ENCODE measurements around the gene DNER. TPM values are rescaled to one million over a fixed set of nuclear protein-coding genes. Genes with fewer than 3 reads are reported as not detected.

DNER gene
- total RNA-seq, 2 experiments from 2014 or later: not detected

GRCh38 chr2:229429589-229429988 is 284.8 kb downstream of the DNER start:
- H3K4me3 Mint-ChIP-seq: no peak overlapping the region
- peaks cover 12% of the 10 kb centered on the region for H3K27me3 Mint-ChIP-seq
- no peak overlapping the region for H3K27ac Mint-ChIP-seq
- DNase-seq: no peak
- no peaks in the 10 kb centered on the region for H3K9me3 Mint-ChIP-seq
- no peaks in the 10 kb centered on the region for H3K36me3 Mint-ChIP-seq
- no peaks in the 10 kb centered on the region for H3K4me1 Mint-ChIP-seq

GRCh38 chr2:229426464-229426863 is 287.9 kb downstream of the DNER start:
- H3K4me1 Mint-ChIP-seq: no peaks in the 10 kb centered on the region
- DNase-seq: no peak
- H3K4me3 Mint-ChIP-seq: no peak overlapping the region
- no peaks in the 10 kb centered on the region for H3K36me3 Mint-ChIP-seq
- peaks cover 3% of the 10 kb centered on the region for H3K9me3 Mint-ChIP-seq
- H3K27ac Mint-ChIP-seq: no peak overlapping the region
- peaks cover 12% of the 10 kb centered on the region for H3K27me3 Mint-ChIP-seq

GRCh38 chr2:229425598-229425997 is 288.8 kb downstream of the DNER start:
- Mint-ChIP-seq H3K4me3 (no peak overlapping the region), H3K27me3 (peaks cover 12% of the 10 kb centered on the region), H3K36me3 (no peaks in the 10 kb centered on the region), H3K27ac (no peak overlapping the region), H3K9me3 (peaks cover 3% of the 10 kb centered on the region), H3K4me1 (no peaks in the 10 kb centered on the region)
- no peak for DNase-seq

GRCh38 chr2:229422063-229422462 is 292.3 kb downstream of the DNER start:
- Mint-ChIP-seq H3K9me3 (peaks cover 3% of the 10 kb centered on the region), H3K4me3 (no peak overlapping the region)

DNA sequence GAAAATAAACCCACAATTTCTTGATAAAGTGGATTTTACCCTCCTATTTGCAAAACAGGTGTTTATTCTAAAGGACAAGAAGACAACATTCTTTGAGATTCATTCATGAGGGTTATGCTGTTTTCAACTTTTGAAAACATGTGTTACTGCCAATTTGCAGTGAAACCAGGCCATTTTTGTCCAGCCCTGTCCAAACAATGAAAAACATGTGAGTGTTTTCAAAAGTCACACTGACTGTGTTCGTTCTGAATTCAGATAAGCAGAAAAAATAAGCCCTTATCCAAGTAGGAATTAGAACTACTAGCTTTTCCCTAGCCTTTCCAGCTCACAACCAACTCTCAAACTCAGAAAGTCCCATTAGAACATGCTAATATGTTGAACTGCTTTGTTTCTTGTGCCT is 295.2 kb downstream of the DNER start:
- Mint-ChIP-seq H3K4me3 (no peak overlapping the region), H3K27me3 (no peaks in the 10 kb centered on the region), H3K4me1 (no peaks in the 10 kb centered on the region), H3K9me3 (peaks cover 3% of the 10 kb centered on the region), H3K27ac (no peak overlapping the region), H3K36me3 (no peaks in the 10 kb centered on the region)
- DNase-seq: no peak

More at GRCh38 chr2:229422063-229422462, 292.3 kb downstream of the DNER start:
- Mint-ChIP-seq H3K27me3 (peaks cover 6% of the 10 kb centered on the region), H3K4me1 (no peaks in the 10 kb centered on the region), H3K27ac (no peak overlapping the region), H3K36me3 (no peaks in the 10 kb centered on the region)
- DNase-seq: no peak

DNA sequence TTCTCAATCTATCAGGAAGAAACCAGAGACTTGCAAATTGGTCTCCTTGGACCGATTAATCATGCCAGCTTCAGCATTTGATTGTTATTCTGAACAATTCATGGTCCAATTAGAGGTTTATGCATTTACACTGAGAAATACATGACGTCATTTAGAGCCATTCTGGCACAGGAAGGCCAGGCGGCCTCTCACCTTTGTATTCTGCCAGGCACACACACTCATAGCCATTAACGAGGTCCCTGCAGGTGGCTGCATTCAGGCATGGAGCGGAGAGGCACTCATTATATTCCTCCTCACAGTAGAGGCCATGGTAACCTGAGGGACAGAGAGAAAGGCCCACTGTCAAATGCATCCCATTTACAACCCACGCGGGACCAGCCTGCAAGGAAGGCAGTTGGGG is 296.4 kb downstream of the DNER start:
- no peaks in the 10 kb centered on the region for H3K27me3 Mint-ChIP-seq
- no peak overlapping the region for H3K4me3 Mint-ChIP-seq
- H3K4me1 Mint-ChIP-seq: no peaks in the 10 kb centered on the region
- no peak for DNase-seq
- H3K36me3 Mint-ChIP-seq: no peaks in the 10 kb centered on the region
- peaks cover 3% of the 10 kb centered on the region for H3K9me3 Mint-ChIP-seq
- no peak overlapping the region for H3K27ac Mint-ChIP-seq

GRCh38 chr2:229417176-229417575 is 297.2 kb downstream of the DNER start:
- H3K36me3 Mint-ChIP-seq: no peaks in the 10 kb centered on the region
- no peak for DNase-seq
- H3K27ac Mint-ChIP-seq: no peak overlapping the region
- H3K27me3 Mint-ChIP-seq: no peaks in the 10 kb centered on the region
- no peaks in the 10 kb centered on the region for H3K9me3 Mint-ChIP-seq
- H3K4me1 Mint-ChIP-seq: no peaks in the 10 kb centered on the region
- no peak overlapping the region for H3K4me3 Mint-ChIP-seq

DNA sequence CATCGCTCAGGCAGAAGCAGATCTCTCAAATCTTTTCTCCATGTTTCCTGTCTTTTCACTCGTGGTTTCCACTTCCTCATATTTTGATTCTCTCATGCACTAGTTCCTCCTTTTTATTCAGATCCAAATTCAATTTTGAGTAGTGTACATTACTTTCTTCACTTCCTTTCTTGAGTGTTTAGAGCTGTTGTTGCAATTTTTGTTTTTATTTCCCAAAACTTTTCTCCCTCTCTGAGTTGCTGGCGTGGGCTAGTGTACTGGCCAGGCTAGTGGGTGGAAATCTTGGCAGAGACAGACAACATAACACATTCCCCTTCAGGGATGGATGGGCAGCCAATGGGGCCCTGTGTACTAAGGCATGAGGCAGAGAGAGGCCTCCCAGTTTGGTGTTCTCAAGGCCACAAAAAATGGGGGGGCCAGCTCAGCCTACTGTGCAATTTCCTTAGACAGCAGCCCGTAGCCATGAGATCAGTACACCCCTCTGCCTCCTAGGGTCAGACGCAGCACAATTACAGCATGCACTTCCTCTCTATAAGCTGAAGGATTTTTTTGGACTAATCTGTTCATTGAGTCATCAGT is 298.1 kb downstream of the DNER start:
- H3K36me3 Mint-ChIP-seq: no peaks in the 10 kb centered on the region
- no peaks in the 10 kb centered on the region for H3K4me1 Mint-ChIP-seq
- H3K27me3 Mint-ChIP-seq: no peaks in the 10 kb centered on the region
- H3K4me3 Mint-ChIP-seq: no peak overlapping the region
- no peak overlapping the region for H3K27ac Mint-ChIP-seq
- no peak for DNase-seq
- H3K9me3 Mint-ChIP-seq: no peaks in the 10 kb centered on the region

GRCh38 chr2:229414631-229415030 is 299.7 kb downstream of the DNER start:
- Mint-ChIP-seq H3K4me3 (no peak overlapping the region), H3K9me3 (no peaks in the 10 kb centered on the region)

GRCh38 chr2:229412686-229413085 is 301.7 kb downstream of the DNER start:
- no peak overlapping the region for H3K4me3 Mint-ChIP-seq
- H3K9me3 Mint-ChIP-seq: no peaks in the 10 kb centered on the region
- no peaks in the 10 kb centered on the region for H3K4me1 Mint-ChIP-seq
- no peaks in the 10 kb centered on the region for H3K27me3 Mint-ChIP-seq
- H3K36me3 Mint-ChIP-seq: no peaks in the 10 kb centered on the region
- no peak overlapping the region for H3K27ac Mint-ChIP-seq
- no peak for DNase-seq

More at GRCh38 chr2:229414631-229415030, 299.7 kb downstream of the DNER start:
- Mint-ChIP-seq H3K27ac (no peak overlapping the region), H3K4me1 (no peaks in the 10 kb centered on the region), H3K36me3 (no peaks in the 10 kb centered on the region), H3K27me3 (no peaks in the 10 kb centered on the region)
- DNase-seq: no peak

- H3K27me3 Mint-ChIP-seq: no peaks in the 10 kb centered on the region
- DNase-seq: no peak
- no peak overlapping the region for H3K27ac Mint-ChIP-seq
- H3K36me3 Mint-ChIP-seq: no peaks in the 10 kb centered on the region
- no peaks in the 10 kb centered on the region for H3K4me1 Mint-ChIP-seq
- no peak overlapping the region for H3K4me3 Mint-ChIP-seq
- H3K9me3 Mint-ChIP-seq: no peaks in the 10 kb centered on the region
Measured at GRCh38 chr2:229410946-229411345, 303.4 kb downstream of the DNER start.

DNA sequence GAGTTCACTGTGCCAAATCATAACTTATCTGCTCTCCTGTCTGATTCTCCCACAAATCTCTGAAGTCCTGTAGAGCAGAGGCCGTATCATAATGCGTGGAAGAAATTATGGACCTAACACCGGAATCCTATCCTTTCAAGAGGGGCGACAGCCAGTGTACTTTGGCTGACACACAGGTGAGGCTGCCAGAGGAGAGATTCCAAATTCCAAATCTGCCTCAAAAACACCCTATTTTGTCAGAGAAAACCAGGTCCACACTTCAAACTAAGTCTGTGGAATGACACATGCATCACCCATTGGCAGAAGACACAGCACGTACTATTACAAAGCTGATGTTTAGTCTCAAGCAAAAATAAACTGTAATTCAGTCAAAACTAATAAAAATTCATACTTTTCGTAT is 304.1 kb downstream of the DNER start:
- no peaks in the 10 kb centered on the region for H3K4me1 Mint-ChIP-seq
- H3K27me3 Mint-ChIP-seq: no peaks in the 10 kb centered on the region
- H3K36me3 Mint-ChIP-seq: no peaks in the 10 kb centered on the region
- H3K4me3 Mint-ChIP-seq: no peak overlapping the region
- no peaks in the 10 kb centered on the region for H3K9me3 Mint-ChIP-seq
- no peak for DNase-seq
- no peak overlapping the region for H3K27ac Mint-ChIP-seq

GRCh38 chr2:229409751-229410181 is 304.6 kb downstream of the DNER start:
- no peaks in the 10 kb centered on the region for H3K4me1 Mint-ChIP-seq
- H3K36me3 Mint-ChIP-seq: no peaks in the 10 kb centered on the region
- no peak overlapping the region for H3K27ac Mint-ChIP-seq
- no peaks in the 10 kb centered on the region for H3K9me3 Mint-ChIP-seq
- no peaks in the 10 kb centered on the region for H3K27me3 Mint-ChIP-seq
- H3K4me3 Mint-ChIP-seq: no peak overlapping the region
- DNase-seq: no peak

GRCh38 chr2:229408962-229409361 is 305.4 kb downstream of the DNER start:
- no peak for DNase-seq
- H3K9me3 Mint-ChIP-seq: no peaks in the 10 kb centered on the region
- no peaks in the 10 kb centered on the region for H3K36me3 Mint-ChIP-seq
- no peaks in the 10 kb centered on the region for H3K27me3 Mint-ChIP-seq
- H3K4me1 Mint-ChIP-seq: no peaks in the 10 kb centered on the region
- no peak overlapping the region for H3K27ac Mint-ChIP-seq
- H3K4me3 Mint-ChIP-seq: no peak overlapping the region

- no peak for DNase-seq
- no peaks in the 10 kb centered on the region for H3K36me3 Mint-ChIP-seq
- no peaks in the 10 kb centered on the region for H3K27me3 Mint-ChIP-seq
- no peaks in the 10 kb centered on the region for H3K9me3 Mint-ChIP-seq
- no peaks in the 10 kb centered on the region for H3K4me1 Mint-ChIP-seq
- H3K27ac Mint-ChIP-seq: no peak overlapping the region
- H3K4me3 Mint-ChIP-seq: no peak overlapping the region
Measured at GRCh38 chr2:229408356-229408755, 306.0 kb downstream of the DNER start.

GRCh38 chr2:229407170-229407569 is 307.2 kb downstream of the DNER start:
- DNase-seq: no peak
- H3K36me3 Mint-ChIP-seq: no peaks in the 10 kb centered on the region
- no peak overlapping the region for H3K27ac Mint-ChIP-seq
- no peak overlapping the region for H3K4me3 Mint-ChIP-seq
- no peaks in the 10 kb centered on the region for H3K4me1 Mint-ChIP-seq
- H3K27me3 Mint-ChIP-seq: no peaks in the 10 kb centered on the region
- H3K9me3 Mint-ChIP-seq: no peaks in the 10 kb centered on the region

Data from activated naive CD8-positive, alpha-beta T cell treated with anti-CD3 and anti-CD28 coated beads for 36 hours (primary cell).